GM12872 (cell line): ENCODE data around the gene TNFSF13.

ENCODE experiments used
- TF ChIP-seq, protein P1 (sequence below): IDR thresholded peaks from 3 replicates; pipeline ENCODE4 v1.5.1; 2011; ENCODE audit warnings: low read depth, mild to moderate bottlenecking, low read length, moderate library complexity; ENCODE audit not compliant: insufficient read depth

Gene TNFSF13

DNA sequence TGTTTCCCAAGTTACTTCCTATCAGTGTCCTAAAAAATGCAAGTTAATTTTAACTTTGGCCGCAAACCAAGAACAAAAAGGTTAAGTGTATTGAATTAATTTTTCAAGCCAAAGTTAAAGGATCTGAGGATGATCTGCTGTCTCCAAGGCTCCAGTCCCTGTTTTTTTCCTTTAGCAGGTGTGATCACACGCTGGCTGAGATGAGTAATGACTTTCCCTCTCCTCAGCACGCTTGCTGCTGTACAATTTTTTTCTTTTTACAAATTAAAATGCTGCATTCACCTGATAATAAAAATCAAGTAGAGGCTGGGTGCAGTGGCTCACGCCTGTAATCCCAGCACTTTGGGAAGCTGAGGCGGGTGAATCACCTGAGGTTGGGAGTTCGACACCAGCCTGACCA is 13.6 kb upstream of the TNFSF13 start:
- TF ChIP-seq, protein P1, sequence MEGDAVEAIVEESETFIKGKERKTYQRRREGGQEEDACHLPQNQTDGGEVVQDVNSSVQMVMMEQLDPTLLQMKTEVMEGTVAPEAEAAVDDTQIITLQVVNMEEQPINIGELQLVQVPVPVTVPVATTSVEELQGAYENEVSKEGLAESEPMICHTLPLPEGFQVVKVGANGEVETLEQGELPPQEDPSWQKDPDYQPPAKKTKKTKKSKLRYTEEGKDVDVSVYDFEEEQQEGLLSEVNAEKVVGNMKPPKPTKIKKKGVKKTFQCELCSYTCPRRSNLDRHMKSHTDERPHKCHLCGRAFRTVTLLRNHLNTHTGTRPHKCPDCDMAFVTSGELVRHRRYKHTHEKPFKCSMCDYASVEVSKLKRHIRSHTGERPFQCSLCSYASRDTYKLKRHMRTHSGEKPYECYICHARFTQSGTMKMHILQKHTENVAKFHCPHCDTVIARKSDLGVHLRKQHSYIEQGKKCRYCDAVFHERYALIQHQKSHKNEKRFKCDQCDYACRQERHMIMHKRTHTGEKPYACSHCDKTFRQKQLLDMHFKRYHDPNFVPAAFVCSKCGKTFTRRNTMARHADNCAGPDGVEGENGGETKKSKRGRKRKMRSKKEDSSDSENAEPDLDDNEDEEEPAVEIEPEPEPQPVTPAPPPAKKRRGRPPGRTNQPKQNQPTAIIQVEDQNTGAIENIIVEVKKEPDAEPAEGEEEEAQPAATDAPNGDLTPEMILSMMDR: no peak

DNA sequence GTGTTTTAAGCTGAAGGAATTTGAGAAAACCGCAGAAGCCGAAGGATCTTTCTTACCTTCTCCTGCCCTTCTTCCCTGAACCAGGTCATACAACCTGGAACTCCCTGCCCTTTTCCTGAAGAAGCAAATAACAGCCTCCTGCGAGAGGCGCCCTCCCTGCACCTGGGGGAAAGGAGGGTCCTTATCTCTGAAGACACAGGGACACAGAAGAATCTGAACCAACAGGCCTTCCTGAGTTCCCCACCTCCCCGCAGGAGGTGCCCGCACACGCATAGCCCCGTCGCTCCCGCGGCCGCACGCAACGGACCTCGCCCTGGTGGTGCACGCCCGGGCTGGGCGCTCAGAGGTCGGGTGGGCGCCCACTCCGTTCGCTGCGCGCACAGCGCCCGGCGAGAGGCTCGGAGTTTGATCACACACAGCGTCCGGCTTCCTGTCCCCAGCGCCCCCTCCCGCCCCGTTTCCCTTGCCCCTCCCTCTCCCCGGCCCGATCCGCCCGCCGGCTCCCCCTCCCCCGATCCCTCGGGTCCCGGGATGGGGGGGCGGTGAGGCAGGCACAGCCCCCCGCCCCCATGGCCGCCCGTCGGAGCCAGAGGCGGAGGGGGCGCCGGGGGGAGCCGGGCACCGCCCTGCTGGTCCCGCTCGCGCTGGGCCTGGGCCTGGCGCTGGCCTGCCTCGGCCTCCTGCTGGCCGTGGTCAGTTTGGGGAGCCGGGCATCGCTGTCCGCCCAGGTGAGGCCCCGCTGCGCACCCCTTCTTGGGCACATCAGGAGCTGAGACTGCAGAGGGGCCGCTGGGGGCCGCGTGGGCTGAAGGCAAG is 9.8 kb upstream of the TNFSF13 start, which contains the start of gene TNFSF12:
TSS of gene TNFSF12 (plus strand) at position 474 of the 816 bp plus-strand sequence. CDS start at position 570, 96 bp downstream.
- TF ChIP-seq, protein P1: peak; percentile 15; the same call in 1 of the 3 replicates

DNA sequence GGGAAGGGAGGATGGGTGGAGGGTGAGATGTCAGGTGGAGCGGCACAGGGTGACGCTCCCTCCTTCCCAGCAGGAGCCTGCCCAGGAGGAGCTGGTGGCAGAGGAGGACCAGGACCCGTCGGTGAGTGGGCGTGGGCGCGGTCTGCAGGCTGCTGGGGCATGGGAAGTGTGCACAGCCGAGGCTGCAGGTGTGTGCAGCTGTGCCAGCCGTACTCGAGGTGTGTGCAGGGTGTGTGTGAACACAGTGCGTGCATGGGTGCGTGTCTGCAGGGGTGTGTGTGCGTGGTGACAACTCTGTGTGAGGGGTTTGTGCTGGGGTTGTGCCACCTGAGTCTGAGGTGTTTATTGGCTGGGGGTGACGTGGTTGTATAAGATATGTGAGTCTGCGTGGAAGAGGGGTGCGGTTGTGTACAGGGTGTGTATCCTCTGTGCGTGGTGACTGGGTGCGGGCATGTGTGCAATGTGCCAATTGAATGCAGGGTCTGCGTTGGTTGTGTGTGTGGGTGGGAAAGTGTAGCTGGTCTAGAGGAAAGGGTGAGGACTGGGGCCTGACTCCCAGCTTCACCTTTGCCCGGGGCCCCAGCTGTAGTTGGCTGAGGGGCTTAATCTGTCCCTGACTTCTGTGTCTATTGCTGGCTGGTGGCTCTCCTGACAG is 9.0 kb upstream of the TNFSF13 start:
- TF ChIP-seq, protein P1: no peak

DNA sequence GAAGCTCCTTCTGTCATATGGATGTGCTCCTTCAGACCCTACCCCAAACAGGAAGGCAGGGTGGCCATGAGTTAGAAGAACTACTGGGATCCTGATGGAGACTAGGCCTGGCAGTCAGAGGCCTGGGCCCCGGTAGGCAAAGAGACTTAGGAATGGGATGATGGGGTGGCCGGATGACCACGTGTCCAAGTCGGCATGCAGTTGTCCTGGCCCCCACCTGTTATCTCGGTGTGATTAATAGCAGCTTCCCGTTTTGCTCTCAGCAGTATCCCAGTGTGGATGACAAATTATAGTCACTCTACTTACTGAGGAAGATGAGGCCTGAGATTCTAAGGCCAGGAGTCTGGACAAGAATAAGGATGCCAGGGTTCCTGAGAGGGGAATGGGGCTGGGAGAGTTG is 8.2 kb upstream of the TNFSF13 start:
- TF ChIP-seq, protein P1: no peak

DNA sequence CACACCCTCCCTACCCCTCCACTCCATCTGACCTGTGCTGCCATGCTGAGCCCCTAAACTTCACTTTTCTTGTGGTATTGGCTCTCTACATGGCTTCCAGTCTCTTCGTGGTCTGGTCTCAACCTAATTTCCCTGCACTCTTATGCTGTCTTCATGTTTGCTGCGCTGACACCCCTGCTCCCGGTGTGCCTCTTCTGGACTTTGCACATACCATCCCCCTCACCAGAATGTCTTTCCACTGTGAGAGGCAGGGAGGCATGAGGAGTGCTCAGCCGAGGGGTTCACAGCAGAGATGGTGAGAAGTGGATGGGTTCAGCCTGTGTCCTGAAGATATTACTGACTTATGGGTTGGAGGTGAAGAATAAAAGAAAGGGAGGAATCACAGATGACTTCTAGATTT is 7.2 kb upstream of the TNFSF13 start:
- TF ChIP-seq, protein P1: no peak

DNA sequence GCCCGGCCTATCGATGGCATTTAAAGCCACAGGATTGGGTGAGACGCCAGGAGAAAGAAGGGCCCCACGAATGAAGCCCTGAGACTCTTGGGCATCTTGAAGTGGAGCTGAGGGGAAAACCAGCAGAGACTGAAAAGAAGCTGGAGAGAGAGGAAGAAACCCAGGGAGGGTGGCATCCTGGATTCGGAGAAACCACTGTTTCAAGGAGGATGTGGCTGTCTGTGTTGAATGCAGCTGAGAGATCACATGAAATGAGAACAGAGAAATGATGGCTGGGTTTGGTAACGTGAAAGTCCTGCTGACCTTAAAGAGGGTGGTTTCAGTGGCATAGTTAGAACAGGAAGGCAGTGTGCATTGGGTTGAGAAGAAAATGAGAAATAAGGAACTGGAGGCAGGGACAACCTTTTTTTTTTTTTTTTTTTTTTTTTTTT is 5.9 kb upstream of the TNFSF13 start:
- TF ChIP-seq, protein P1: no peak

DNA sequence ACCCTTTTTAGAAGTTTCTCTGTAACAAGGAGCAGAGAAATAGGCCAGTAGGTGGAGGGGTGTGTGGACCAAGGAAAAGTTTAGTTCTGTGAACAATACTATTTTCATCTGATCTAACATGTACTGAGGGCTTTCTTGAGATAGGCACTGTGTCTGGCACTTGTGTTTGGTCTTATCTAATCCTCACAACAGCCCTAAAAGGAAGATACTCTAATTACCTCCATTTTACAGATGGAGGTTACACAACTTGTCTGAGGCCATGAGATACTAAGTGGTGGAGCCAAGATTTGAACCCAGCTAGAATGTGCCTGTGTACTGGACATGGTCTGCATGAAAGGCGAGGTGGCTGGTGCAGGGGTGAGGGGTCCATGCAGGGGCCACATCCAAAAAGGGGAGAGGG is 5.2 kb upstream of the TNFSF13 start:
- TF ChIP-seq, protein P1: no peak
